ENCODE data around the gene DGKG.

- TF ChIP-seq, protein P1, sequence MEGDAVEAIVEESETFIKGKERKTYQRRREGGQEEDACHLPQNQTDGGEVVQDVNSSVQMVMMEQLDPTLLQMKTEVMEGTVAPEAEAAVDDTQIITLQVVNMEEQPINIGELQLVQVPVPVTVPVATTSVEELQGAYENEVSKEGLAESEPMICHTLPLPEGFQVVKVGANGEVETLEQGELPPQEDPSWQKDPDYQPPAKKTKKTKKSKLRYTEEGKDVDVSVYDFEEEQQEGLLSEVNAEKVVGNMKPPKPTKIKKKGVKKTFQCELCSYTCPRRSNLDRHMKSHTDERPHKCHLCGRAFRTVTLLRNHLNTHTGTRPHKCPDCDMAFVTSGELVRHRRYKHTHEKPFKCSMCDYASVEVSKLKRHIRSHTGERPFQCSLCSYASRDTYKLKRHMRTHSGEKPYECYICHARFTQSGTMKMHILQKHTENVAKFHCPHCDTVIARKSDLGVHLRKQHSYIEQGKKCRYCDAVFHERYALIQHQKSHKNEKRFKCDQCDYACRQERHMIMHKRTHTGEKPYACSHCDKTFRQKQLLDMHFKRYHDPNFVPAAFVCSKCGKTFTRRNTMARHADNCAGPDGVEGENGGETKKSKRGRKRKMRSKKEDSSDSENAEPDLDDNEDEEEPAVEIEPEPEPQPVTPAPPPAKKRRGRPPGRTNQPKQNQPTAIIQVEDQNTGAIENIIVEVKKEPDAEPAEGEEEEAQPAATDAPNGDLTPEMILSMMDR (IDR thresholded peaks at IDR 0.05) = no peak
- TF ChIP-seq POLR2A (IDR thresholded peaks at IDR 0.05) = no peak
Measured at GRCh38 chr3:186385856-186386602, 24.0 kb upstream of the DGKG start.

Measured in right lobe of liver (tissue), 4 donors.